HEK293 (cell line): ENCODE measurements around the gene KIRREL3.

ENCODE experiments used
- CTCF ChIA-PET: fragments of 350-600 bp; formaldehyde crosslinking; extraction: SDS; loops from one replicate; lab custom pipeline; 2021; ENCODE audit warnings: antibody characterized with exemption; lab: Yijun Ruan, JAX
- POLR2A ChIA-PET: fragments of 300-600 bp; formaldehyde crosslinking; extraction: SDS; loops from one replicate; lab custom pipeline; 2020; ENCODE audit warnings: antibody characterized with exemption, inconsistent platforms; lab: Yijun Ruan, JAX
- H3K27ac ChIP-seq: fragments of 200-500 bp; sonication (Bioruptor generic); 2 replicates; pipeline ENCODE4 v1.5.1; 2014; ENCODE audit warnings: low read depth, low read length, control low read depth, inconsistent platforms; ENCODE audit errors: extremely low read depth
- H3K36me3 ChIP-seq, 2 experiments: fragments of 200-500 bp in 1 of 2; sonication (Bioruptor generic) in 1 of 2; 1 replicate in 1 of 2; 2 replicates in 1 of 2; pipeline ENCODE4 v1.5.1; 2014 to 2017; ENCODE audit warnings: inconsistent platforms in 2 of 2, low read length in 2 of 2; ENCODE audit not compliant: control insufficient read depth in 2 of 2, insufficient read depth in 1 of 2
- H3K4me1 ChIP-seq: fragments of 200-500 bp; sonication (Bioruptor generic); 2 replicates; pipeline ENCODE4 v1.5.1; 2014; ENCODE audit warnings: mild to moderate bottlenecking, low read length, inconsistent platforms; ENCODE audit not compliant: control insufficient read depth, insufficient read depth
- H3K4me3 ChIP-seq: 2 replicates; pipeline ENCODE4 v1.5.1; 2011; ENCODE audit warnings: low read depth, mild to moderate bottlenecking, control low read depth, low read length, moderate library complexity
- H3K9me3 ChIP-seq: fragments of 200-500 bp; sonication (Bioruptor generic); 2 replicates; pipeline ENCODE4 v1.5.1; 2014; ENCODE audit warnings: low read depth, low read length, inconsistent platforms; ENCODE audit not compliant: control insufficient read depth, insufficient read depth
- KLF1 ChIP-seq: fragments of 450-650 bp; formaldehyde crosslinking; IDR thresholded peaks from 2 replicates; pipeline ENCODE4 v1.5.1; 2016; ENCODE audit warnings: missing biosample characterization, missing genetic modification characterization
- KLF7 ChIP-seq: fragments of 450-650 bp; formaldehyde crosslinking; IDR thresholded peaks from 2 replicates; pipeline ENCODE4 v1.5.1; 2016; ENCODE audit warnings: missing biosample characterization, missing genetic modification characterization, borderline replicate concordance
- RBAK ChIP-seq: fragments of 450-650 bp; formaldehyde crosslinking; IDR thresholded peaks from 2 replicates; pipeline ENCODE4 v1.5.1; 2016; ENCODE audit warnings: missing biosample characterization, missing genetic modification characterization
- ZBTB1 ChIP-seq: fragments of 450-650 bp; formaldehyde crosslinking; IDR thresholded peaks from 2 replicates; pipeline ENCODE4 v1.5.1; 2016; ENCODE audit warnings: missing biosample characterization, missing genetic modification characterization
- ZBTB8A ChIP-seq: fragments of 450-650 bp; formaldehyde crosslinking; IDR thresholded peaks from 2 replicates; pipeline ENCODE4 v1.5.1; 2016; ENCODE audit warnings: missing biosample characterization, missing genetic modification characterization
- ZFP3 ChIP-seq: fragments of 450-650 bp; formaldehyde crosslinking; IDR thresholded peaks from 2 replicates; pipeline ENCODE4 v1.5.1; 2016; ENCODE audit warnings: low read depth, missing biosample characterization, missing genetic modification characterization
- ZNF146 ChIP-seq: fragments of 450-650 bp; formaldehyde crosslinking; IDR thresholded peaks from 2 replicates; pipeline ENCODE4 v1.5.1; 2016; ENCODE audit warnings: missing biosample characterization, missing genetic modification characterization
- ZNF354C ChIP-seq: fragments of 450-650 bp; formaldehyde crosslinking; IDR thresholded peaks from 2 replicates; pipeline ENCODE4 v1.5.1; 2016; ENCODE audit warnings: missing biosample characterization, missing genetic modification characterization, low read depth, borderline replicate concordance
- ZNF664 ChIP-seq: fragments of 450-650 bp; formaldehyde crosslinking; IDR thresholded peaks from 2 replicates; pipeline ENCODE4 v1.5.1; 2016; ENCODE audit warnings: missing biosample characterization, missing genetic modification characterization
- TF ChIP-seq, protein P1 (sequence below): fragments of 450-650 bp; formaldehyde crosslinking; conservative IDR thresholded peaks from 2 replicates; pipeline ENCODE4 v1.5.1; 2016; ENCODE audit warnings: low read depth, missing biosample characterization, missing genetic modification characterization
- TF ChIP-seq, protein P2 (sequence below): fragments of 450-650 bp; formaldehyde crosslinking; IDR thresholded peaks from 2 replicates; pipeline ENCODE4; 2016; ENCODE audit warnings: missing biosample characterization, missing genetic modification characterization

KIRREL3 gene

DNA sequence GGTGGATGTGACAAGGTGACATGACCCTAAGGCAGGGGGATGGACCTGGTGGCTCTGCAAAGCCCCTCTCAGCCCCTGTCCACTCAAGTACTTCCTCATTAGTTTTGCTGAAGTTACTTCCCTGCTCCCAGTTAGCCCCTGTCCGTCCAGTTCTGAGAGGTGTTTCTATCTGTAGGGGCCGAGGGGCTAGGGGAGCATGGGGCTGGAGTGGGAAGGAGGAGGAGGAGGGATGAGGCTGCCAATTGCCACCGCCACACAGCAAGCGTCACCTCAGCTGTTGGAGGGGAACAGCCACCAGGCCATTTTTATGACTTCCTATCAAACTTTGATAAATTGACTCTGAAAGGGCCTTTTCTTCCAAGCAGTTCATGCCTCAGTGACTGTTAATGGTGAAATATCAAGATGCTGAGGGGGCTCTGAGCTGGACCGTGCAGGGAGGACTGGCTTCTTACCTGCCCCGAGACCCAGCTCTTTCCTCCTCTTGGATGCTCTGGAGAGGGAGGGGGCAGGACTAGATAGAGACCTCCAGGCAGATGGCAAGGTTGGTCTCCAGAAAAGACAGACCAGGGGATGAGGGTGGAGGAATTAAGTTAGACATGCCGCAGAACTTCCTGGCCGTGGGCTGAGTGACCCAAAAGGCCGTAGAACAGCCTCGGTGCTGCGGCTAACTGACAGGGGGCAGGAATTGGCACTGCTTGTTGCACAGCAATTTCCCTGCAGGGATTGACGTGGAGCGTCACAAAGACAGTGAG is 508.1 kb downstream of the KIRREL3 start:
- ChIA-PET POLR2A (no interaction called here), CTCF (interaction anchor here (1.3 kb wide), 1 partner anchor 12 kb away, joined by 5 read pairs; no protein-coding TSS in a partner anchor)
- Histone ChIP-seq H3K36me3 (no peaks in the 10 kb centered on the region), H3K9me3 (no peaks in the 10 kb centered on the region), H3K4me3 (no peak overlapping the region), H3K4me1 (no peaks in the 10 kb centered on the region), H3K27ac (no peak overlapping the region)
- TF ChIP-seq RBAK (tag by site-specific recombination) (no peak), ZNF664 (tag by site-specific recombination) (no peak), ZBTB8A (tag by site-specific recombination) (no peak), ZNF146 (tag by site-specific recombination) (no peak), KLF7 (no peak), ZFP3 (tag by site-specific recombination) (no peak), ZNF354C (no peak), ZBTB1 (tag by site-specific recombination) (no peak)
- TF ChIP-seq, protein P1, sequence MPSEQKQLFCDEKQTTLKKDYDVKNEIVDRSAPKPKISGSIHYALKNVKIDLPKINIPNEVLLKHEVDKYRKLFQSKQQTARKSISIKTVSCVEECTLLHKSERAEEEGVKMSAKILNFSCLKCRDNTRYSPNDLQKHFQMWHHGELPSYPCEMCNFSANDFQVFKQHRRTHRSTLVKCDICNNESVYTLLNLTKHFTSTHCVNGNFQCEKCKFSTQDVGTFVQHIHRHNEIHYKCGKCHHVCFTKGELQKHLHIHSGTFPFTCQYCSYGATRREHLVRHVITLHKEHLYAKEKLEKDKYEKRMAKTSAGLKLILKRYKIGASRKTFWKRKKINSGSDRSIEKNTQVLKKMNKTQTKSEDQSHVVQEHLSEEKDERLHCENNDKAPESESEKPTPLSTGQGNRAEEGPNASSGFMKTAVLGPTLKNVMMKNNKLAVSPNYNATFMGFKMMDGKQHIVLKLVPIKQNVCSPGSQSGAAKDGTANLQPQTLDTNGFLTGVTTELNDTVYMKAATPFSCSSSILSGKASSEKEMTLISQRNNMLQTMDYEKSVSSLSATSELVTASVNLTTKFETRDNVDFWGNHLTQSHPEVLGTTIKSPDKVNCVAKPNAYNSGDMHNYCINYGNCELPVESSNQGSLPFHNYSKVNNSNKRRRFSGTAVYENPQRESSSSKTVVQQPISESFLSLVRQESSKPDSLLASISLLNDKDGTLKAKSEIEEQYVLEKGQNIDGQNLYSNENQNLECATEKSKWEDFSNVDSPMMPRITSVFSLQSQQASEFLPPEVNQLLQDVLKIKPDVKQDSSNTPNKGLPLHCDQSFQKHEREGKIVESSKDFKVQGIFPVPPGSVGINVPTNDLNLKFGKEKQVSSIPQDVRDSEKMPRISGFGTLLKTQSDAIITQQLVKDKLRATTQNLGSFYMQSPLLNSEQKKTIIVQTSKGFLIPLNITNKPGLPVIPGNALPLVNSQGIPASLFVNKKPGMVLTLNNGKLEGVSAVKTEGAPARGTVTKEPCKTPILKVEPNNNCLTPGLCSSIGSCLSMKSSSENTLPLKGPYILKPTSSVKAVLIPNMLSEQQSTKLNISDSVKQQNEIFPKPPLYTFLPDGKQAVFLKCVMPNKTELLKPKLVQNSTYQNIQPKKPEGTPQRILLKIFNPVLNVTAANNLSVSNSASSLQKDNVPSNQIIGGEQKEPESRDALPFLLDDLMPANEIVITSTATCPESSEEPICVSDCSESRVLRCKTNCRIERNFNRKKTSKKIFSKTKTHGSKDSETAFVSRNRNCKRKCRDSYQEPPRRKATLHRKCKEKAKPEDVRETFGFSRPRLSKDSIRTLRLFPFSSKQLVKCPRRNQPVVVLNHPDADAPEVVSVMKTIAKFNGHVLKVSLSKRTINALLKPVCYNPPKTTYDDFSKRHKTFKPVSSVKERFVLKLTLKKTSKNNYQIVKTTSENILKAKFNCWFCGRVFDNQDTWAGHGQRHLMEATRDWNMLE: no peak
- TF ChIP-seq, protein P2, sequence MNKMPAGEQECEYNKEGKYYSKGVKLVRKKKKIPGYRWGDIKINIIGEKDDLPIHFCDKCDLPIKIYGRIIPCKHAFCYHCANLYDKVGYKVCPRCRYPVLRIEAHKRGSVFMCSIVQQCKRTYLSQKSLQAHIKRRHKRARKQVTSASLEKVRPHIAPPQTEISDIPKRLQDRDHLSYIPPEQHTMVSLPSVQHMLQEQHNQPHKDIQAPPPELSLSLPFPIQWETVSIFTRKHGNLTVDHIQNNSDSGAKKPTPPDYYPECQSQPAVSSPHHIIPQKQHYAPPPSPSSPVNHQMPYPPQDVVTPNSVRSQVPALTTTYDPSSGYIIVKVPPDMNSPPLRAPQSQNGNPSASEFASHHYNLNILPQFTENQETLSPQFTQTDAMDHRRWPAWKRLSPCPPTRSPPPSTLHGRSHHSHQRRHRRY (tag by site-specific recombination): no peak

DNA sequence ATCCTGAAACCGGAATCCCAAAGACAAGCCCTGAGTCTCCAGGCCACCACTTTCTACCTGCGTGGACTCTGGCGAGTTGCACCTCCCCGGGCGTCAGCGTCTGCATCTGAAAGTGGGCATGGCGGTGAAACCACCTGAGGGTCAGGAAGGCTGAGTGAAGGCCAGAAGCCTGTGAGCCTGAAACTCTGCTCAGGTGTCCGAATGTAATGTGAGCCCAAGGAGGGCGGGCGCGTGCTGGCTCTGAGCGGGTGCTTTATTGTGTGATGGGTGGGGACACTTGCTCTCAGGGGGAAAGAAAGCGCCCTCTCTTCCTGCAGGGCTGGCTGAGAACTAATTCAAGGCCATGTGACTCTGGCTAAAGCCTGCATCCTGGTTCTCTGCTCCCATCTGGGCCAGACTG is 509.5 kb downstream of the KIRREL3 start:
- no peaks in the 10 kb centered on the region for H3K36me3 ChIP-seq
- CTCF ChIA-PET: no interaction called here
- no peaks in the 10 kb centered on the region for H3K9me3 ChIP-seq
- H3K4me1 ChIP-seq: no peaks in the 10 kb centered on the region
- peak; percentile 36; the same call in 1 of the 2 replicates for TF ChIP-seq KLF1 (tag by site-specific recombination)
- TF ChIP-seq, protein P1: no peak
- TF ChIP-seq, all 188 proteins: peak for 1
- Histone ChIP-seq H3K27ac (no peak overlapping the region), H3K4me3 (no peak overlapping the region)
- POLR2A ChIA-PET: no interaction called here
